Measurements from ENCODE around the gene FER1L5.
"Not testable (repeated sequence)": the region's sequence is repeated elsewhere in the genome, so short reads cannot be mapped to it uniquely, and the experiment has no call there.

Gene FER1L5

DNA sequence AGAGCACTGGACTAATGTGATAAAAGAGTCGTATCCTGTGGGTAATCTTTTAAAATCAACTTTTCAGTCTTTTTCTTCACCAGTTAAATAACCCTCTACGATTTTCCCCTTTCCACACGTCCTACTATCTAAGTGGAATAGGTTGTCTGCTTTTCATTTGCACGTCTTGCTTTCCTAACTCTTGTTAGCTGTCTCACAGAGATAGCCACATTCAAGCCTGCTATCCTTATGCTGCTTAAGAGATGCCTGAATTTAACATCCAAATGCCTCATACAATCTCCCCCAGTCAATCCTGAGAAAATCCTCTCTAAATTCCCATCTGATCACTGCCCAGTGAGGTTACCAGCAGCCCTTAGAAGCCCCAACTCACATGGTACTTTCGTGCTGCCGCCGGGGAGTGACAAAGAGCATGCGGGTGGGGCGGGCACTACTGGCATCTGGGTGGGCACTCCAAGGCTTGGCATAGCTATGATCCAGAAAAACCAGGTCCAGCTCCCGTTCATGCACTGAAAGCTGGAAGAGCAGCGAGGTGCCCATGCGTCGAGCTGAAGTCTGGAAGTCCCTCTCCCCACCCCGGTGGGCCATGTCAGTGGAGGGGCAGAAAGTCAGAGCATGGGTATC, 5.9 kb upstream of the FER1L5 start:
- no peak for DNase-seq (ENCODE audit: low spot score)

DNA sequence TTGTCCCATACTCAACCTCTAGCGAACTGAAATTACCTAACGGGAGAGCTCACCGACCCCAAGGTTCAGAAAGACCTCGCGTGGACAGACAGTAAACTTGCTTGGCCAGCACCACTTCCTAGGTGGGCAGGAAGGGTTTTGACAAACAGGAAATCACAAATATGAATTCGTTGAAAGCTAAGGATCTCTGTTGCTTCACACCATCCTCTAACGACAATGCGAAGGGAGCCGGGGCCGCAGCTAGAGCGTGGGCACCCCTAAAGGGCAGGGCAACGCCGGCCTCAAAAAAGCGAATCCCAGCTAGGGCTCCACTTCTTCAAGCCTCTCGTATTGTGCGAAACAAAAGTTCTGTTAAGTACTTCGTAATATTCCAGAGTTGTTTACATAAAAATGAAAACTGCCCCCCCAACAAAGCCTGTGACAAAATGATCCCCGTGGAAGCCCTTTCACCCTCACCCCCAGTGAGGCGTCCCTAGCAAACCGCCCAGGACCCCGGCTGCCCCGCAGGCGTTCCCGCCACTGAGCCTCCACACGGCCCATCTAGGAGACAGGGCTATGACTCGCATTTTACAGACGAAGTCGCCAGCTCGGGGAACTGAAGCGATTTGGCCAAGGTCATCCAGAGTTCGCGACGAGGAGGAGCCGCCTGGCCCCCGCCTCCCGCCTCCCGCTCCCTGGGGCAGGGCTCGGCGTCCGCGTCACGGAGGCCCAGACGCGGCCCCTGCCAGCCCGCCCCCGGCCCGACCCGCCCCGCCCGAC, 5.0 kb upstream of the FER1L5 start:
- DNase-seq (ENCODE audit: low spot score), result peak; percentile 68

DNA sequence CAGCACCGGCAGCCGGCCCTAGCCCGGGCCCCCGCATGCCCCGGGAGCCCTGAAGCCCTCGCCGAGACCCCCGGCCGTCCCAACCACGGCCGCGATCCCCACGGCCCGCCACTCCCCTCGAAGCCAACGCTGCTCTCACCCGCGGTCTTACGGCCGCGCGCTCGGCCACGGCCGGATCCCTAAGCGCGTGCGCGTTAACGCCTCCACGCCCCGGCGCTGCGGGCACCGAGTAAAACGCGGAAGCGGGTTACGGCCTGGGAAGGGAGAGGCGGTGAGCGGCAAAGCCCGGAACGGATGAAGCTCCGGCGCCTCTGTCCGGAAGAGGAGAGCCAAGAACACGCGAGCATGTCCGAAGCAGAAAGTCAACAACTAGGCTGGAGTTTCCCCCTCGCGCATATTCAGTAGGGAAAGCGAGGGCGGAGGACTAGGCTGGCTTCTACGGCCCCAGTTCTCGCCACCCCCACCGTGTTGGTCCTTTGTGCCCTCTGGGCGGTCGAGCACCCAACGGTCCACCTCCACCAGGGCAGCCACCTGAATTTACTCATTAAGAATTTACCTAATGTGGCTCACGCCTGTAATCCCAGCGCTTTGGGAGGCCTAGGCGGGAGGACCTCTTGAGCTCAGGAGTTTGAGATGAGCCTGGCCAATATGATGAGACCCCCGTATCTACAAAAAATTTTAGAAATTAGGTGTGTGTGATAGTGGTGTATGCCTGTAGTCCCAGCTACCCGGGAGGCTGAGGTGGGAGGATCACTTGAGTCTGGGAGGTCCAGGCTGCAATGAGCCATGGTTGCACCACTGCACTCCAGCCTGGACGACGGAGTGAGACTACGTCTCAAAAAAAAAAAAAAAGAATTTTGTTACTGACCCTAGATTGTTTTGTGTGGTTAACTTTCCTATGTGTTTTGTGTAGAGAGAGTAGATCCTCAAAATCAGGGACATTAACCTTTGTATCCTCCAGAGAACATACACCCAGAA, 4.1 kb upstream of the FER1L5 start, which contains the start of gene KANSL3:
Gene KANSL3 (minus strand): TSS at position 169 of the 978 bp plus-strand sequence. CDS start 1,177 bp downstream, outside the sequence.
- DNase-seq (ENCODE audit: low spot score), result peak; percentile 91

DNA sequence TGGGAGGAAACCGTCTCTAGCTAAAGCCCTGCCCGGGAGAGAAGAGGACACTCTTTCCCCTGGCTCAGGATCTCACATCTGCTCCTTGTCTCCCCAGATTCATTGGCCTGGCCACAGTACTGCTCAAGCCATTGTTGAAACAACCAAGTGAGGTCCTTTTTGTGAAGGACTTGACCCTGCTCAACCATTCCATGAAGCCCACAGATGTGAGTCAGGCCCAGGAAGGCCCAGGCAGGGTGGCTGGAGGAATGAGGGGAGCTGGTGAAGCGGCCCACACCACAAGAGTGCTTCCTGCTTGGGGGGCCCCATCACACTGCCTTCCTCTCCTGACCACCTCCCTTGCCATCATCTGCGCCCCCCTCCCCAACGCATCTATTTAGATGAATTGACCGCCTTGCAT, 5.1 kb downstream of the FER1L5 start:
- DNase-seq (ENCODE audit: low spot score), result no peak

DNA sequence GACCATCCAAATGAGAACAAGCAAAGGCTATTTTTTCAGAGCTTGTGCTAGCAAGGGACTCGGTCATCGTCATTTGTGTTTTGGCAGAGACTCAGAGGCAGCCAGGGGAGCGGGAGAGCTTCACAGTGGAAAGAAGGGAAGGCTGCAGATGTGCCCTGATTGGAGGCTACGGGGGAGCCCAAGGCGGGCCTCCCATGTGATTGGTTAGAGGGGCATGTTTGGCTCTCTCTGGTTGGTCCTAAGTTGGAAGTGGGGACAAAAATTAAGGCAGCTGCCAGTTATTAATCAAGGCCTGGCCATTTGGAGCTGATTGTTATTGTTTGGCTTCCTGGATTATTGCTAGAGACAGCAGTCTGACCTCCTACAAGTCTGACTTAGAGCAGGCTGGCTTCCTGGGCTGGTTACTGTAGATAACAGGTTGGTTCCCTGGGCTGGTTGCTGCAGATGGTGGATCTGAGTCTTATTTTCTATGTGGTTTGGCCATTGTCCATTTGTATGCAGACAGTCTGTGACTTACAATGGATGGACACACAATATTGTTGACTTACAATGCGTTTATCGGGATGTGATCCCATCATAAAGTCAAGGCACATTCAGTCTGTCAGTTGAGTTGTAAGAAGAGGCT, 5.9 kb downstream of the FER1L5 start:
- no peak for DNase-seq (ENCODE audit: low spot score)

DNA sequence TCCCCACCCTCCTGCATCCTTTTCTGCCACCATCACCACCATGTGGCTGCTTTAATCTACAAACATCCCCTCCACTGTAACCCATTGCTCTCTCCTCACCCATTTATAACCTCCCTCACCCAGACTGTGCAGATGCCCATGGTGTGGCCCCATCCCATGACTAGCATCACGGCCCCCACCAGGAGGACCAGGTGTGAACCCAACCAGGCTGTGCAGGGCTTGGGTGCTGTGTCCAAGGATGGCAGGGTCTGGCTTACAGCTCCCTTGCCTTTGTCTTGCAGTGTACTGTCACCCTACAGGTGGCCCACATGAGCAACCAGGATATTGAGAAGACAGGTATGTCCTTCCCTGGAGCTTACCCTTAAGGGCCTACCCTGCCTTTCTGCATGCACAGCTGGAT, 6.8 kb downstream of the FER1L5 start:
- no peak for DNase-seq (ENCODE audit: low spot score)

DNA sequence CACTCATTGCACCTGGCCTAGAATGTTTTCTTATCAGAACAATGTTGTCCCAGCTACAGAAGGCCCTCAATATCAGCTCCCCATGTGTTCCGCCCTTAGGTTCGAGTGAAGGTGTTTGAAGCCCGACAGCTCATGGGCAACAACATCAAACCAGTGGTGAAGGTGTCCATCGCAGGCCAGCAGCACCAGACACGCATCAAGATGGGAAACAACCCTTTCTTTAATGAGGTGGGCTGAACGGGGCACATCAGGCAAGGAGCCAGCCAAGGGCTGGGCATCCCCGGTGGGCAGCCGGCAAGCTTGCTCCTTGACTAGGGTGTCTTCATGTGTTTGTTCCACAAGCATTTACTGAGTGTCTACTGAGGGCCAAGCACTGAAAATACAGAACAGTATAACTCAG, 9.2 kb downstream of the FER1L5 start:
- DNase-seq (ENCODE audit: low spot score), result no peak

DNA sequence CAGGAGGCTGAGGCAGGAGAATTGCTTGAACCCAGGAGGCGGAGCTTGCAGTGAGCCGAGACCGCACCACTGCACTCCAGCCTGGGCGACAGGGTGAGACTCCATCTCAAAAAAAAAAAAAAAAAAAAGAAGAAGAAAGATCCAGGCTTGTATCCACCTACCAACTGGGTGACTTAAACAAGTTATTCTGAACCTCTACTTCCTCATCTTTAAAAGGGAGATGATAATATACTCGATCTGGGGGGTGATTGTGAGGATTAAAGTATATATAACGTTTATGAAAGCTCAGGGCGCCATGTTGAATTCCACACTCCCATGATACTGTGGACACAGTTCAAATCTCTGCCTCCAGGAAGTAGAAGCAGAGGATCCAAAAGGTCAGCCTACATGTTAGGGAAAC, 12.2 kb downstream of the FER1L5 start:
- DNase-seq (ENCODE audit: low spot score), result not testable (repeated sequence)

DNA sequence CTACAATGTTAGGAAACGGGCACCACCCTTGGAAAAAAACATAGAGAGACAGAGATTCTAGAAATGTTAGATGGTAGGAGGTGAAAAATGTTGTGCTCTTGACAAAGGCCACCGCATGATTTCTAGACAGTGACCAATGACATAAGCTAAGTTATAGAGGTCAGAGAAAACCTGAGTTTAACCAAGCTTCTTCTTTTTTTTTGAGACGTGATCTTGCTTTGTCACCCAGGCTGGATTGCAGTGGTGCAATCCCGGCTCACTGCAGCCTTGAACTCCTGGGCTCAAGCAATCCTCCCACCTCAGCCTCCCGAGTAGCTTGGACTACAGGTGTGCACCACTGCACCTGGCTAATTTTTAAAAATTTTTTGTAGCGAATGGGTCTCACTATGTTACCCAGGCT, 13.0 kb downstream of the FER1L5 start:
- DNase-seq (ENCODE audit: low spot score), result no peak

DNA sequence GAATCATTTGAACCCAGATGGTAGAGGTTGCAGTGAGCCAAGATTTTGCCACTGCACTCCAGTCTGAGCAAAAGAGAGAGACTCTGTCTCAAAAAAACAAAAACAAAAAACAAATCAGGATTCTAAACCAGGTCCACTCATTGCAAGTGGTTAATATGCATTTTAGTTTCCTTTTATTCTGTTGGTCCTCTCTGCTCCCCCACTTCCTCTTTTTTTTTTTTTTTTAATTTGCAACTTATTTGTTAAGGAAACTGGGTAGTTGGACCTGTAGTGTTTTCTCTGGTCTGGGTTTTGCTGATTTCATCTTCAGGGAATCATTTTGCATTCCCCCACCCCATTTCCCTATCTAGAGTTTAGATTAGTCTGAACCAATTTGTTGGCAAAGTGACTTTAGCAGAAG, 14.0 kb downstream of the FER1L5 start:
- no peak for DNase-seq (ENCODE audit: low spot score)

DNA sequence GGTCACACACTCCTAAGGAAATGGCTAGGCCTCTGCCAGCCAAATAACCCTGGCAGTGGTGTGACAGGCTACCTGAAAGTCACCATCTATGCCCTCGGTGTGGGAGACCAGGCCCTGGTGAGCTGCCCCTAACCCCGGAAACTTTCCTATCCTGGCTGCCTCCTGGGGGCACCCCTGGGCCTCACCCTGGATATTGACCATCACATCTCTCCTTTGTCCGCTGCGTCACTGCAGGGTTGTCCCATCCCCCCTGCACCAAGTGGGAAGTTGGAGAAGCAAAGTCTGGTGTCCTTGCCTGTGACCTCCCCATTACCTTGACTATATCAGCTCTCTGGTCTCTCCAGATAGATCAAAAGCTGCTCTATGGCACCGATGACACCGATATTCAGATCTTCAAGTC, 18.8 kb downstream of the FER1L5 start:
- no peak for DNase-seq (ENCODE audit: low spot score)

DNA sequence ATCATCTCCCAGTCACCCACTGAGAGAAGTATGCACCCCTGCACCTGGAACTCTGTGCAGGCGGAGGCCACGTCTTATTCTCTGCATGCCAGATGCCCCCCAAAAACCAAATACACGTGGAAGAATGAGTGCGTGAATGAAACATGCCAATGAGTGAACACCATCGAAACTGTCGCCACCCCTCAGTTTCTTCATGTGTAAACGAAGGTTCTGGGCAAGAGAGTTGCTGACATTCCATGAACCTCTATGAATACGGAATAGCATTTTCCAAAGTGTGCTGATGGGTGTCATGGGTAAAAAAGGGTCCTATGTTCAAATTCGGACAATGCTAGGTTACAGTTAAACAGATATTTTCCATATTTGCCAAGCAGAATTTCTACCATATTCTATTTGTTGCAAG, 19.8 kb downstream of the FER1L5 start:
- no peak for DNase-seq (ENCODE audit: low spot score)

DNA sequence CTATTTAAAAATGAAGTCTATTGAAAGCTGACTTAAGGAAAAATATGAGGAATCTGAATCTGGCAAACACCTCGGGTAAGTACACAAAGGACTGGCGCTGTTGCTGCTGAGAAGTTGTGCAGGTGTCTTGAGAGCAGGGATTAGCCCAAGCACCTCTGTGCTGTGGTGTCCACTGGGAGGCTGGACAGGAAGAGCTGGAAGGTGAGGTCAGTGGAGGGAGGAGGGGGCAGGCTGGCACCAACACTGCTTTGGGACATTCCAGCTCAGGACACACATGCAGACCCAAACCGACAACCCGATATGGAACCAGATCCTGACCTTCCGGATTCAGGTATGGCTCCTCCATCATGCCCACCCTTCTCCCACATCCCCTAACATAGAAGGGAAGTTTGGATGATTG, 20.6 kb downstream of the FER1L5 start:
- DNase-seq (ENCODE audit: low spot score), result no peak

DNA sequence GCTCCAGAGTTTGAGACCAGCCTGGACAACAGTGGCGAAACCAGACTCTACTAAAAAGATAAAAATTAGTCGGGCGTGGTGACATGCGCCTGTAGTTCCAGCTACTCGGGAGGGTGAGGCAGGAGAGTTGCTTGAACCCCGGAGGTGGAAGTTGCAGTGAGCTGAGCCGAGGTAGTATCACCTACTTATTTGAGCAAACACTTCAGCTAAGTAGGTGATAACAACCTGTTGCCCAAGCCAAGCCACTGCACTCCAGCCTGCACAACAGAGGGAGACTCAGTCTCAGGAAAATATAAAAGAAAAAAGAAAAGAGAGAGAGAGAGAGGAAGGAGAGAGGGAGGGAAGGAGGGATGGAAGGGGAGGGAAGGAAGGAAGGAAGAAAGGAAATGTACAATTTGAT, 21.3 kb downstream of the FER1L5 start:
- no peak for DNase-seq (ENCODE audit: low spot score)

DNA sequence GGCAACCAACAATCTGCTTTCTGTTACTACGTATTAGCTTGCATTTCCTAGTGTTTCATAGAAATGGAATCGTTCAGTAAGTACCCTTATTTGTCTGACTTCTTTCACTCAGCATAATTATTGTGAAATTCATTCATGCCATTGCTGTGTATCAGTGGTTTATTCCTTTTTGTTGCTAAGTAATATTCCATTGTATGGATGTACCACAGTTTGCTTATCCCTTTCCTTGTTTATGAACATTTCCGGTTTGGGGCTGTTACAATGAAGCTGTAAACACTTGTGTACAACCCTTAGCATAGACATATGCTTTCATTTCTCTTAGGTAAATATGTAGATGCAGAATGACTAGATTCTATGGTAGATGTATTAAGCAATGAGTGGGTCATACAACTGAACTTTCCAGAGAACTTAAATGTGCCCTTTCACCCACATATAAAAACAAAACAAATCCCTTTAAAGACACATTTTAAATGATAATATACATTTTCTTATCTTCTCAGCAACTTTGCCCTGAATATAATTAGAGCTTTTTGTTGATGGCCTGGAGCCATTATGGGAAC, 21.9 kb downstream of the FER1L5 start:
- DNase-seq (ENCODE audit: low spot score), result no peak

DNA sequence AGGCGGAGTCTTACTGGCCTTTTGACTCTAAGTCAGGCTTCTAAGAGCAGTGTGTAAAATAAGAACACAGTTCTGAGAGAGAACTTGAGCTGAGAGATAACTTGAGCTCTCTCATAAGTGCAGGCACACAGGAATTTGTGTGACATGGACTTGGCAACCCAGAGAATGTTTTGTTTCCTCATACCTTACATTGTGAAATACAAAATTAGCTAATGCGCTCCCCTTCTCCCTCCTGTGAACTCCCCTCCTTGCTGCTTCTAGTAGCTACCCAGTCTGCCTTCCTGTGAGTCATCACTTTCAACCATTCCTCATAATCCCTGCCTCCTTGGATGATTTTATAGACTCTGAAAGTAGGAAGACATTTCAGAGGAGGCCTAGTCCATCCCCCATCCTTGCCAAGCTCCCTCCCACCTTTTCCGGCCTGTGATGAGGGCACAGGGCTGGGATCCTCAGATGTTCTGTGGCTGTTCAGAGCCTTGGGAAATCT, 22.6 kb downstream of the FER1L5 start:
- peak; percentile 31 for DNase-seq (ENCODE audit: low spot score)

DNA sequence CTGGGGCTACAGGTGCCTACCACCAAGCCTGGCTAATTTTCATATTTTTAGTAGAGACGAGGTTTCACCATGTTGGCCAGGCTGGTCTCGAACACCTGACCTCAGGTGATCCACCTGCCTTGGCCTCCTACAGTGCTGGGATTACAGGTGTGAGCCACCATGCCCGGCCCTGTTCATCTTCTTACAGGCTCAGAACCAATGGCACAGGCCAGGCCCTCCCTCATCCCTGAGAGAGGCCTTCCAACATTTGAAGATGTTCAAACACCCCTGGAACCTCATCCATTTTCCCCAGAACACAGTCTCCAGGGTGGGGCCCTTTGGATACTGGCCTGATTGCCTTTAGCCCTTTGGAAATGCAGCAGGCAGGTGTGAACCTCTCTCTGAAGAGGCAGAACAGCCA, 23.2 kb downstream of the FER1L5 start:
- not testable (repeated sequence) for DNase-seq (ENCODE audit: low spot score)

DNA sequence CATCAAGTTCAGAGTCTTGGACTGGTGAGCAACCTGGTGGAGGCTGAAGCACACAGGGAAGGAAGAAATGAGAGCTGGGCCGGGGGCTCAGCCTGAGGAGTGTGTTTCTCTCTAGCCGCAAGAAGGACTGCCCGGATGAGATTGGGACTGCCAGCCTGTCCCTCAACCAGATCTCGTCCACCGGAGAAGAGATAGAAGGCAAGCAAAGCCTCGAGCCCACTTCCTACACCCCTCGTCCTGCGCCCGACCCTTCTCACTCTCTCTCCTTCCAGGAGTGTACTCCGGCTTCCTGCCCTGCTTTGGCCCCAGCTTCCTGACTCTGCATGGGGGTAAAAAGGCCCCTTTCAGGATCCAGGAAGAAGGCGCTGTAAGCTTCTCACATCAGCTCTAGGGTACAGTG, 26.2 kb downstream of the FER1L5 start:
- no peak for DNase-seq (ENCODE audit: low spot score)

DNA sequence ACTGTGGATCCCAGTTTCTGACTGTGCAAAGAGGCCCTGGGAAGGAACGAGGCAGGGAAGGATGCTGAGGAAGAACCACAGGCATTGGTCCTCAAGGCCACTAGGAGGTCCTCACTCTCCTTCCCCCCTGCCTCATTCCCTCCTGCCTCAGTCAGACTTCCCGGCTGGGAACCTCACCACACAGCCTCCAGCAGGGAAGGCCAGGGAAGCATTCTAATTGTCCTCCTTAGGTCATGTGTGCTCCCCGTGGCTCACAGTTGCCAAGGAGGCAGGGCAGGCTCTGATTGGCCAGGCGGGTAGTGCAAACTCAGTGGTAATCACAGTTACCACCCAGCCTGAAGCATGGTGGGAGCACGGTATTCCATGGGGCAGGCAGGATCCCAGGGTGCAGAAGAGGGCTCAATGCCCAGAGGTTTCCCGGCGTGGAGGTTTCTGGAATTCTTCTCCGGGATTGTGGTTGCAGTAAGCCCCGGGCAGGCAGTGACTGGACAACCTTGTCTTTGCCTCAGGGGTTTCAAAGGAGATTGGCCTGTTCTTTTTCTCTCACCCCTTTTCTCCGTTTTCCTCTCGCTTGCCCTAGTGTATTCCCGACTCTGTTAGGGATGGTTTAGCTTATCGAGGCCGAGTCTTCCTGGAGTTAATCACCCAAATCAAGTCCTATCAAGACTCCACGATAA, 27.1 kb downstream of the FER1L5 start:
- no peak for DNase-seq (ENCODE audit: low spot score)

DNA sequence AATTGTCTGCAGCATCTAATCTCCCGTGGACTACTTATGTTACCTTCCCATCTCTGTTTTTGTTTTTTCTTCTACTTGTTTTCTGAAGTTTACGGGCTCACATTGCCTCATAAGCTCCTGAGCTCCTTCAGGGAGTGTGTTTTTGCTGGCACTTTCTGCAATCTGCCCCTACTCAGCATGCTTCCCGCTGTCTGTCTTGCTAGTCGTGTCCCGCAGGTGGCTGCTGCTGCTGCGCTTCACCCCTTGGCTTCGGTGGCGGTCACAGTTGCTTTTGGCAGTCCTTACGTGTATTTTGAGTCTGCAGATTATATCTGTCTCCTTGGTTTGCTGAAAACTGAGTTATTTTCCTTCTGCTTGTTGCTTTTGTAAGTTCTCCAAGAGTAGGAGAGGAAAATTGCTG, 37.3 kb downstream of the FER1L5 start:
- no peak for DNase-seq (ENCODE audit: low spot score)

DNA sequence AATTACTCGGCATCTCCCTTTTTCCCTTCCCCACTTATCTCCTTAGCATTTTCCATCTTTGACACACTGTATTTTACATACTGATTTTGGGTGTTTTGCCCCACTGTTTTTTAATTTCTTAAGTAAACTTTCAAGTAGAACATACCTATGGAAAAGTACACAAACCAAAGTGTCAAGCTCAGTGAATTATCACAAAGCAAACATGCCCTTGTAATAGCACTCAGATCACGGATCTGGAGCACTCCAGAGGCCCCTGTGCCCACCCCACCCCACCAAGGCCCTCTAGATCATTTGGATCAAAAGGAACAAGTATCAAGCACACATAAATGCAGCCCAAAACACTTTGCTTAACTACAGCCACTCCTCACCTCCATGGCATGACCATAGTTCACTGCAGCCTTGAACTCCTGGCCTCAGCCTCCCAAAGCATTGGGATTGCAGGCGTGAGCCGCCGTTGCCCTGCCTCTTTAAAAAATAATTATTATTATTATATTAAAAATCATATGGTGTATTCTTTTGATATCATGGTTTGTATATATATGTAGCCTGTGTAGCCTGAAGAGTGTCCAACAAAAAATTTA, 38.1 kb downstream of the FER1L5 start:
- DNase-seq (ENCODE audit: low spot score), result no peak
